H1 (cell line): ENCODE measurements around the gene TAS2R19. TPM values are rescaled to one million over a fixed set of nuclear protein-coding genes. Genes with fewer than 3 reads are reported as not detected.

ENCODE experiments used
- HDAC2 ChIP-seq, 2 experiments: fragments of 300-600 bp in 1 of 2; sonication (generic) in 1 of 2; IDR thresholded peaks; 2 replicates each; pipeline ENCODE4 v1.6.1; 2011 to 2012; ENCODE audit warnings: low read depth in 2 of 2, low read length in 2 of 2, mild to moderate bottlenecking in 2 of 2, moderate library complexity in 2 of 2, borderline replicate concordance in 1 of 2, inconsistent platforms in 1 of 2
- KDM4A ChIP-seq: IDR thresholded peaks from one replicate; pipeline ENCODE4 v1.7.1; 2012; ENCODE audit warnings: low read depth, mild to moderate bottlenecking, moderate library complexity, low read length, inconsistent platforms; ENCODE audit not compliant: severe bottlenecking
- SIN3A ChIP-seq, 2 experiments: IDR thresholded peaks in 1 of 2; conservative IDR thresholded peaks in 1 of 2; 2 replicates each; pipeline ENCODE4 v1.6.1; 2011 to 2012; ENCODE audit warnings: low read length in 2 of 2, improper control_type of control experiment in 1 of 2, low read depth in 1 of 2, mild to moderate bottlenecking in 1 of 2
- TEAD4 ChIP-seq: IDR thresholded peaks from 2 replicates; pipeline ENCODE4 v1.6.1; 2012; ENCODE audit warnings: low read depth, low read length, inconsistent platforms, mixed read lengths
- polyA plus RNA-seq, 7 experiments: library from polyadenylated mRNA; depleted of rRNA in 3 of 7; stranded (reverse) in 5 of 7; unstranded in 2 of 7; fragments of >200 nt in 5 of 7; fragments of 200-250 nt in 2 of 7; gene quantifications; 1 replicate in 5 of 7; 2 replicates in 1 of 7; 4 replicates in 1 of 7; pipeline versions ENCODE4 v1.2.1 to v1.2.3, GENCODE V29; 2011 to 2013; ENCODE audit warnings: missing spikeins in 2 of 7, mixed read lengths in 2 of 7
- total RNA-seq: library from RNA; stranded (reverse); fragmentation: NEBNext Ultra II Directional; extraction: Animal tissue kit (Norgen Biotek cat#: 25700); gene quantifications from 2 replicates; pipeline ENCODE4 v1.2.1, GENCODE V29; 2021
- TF ChIP-seq, protein P1 (sequence below): fragments of 300-600 bp; sonication (generic); IDR thresholded peaks from 2 replicates; pipeline ENCODE4 v1.7.1; 2012; ENCODE audit warnings: low read length, moderate library complexity, mild to moderate bottlenecking, inconsistent platforms; ENCODE audit not compliant: insufficient replicate concordance
- TF ChIP-seq, protein P2 (sequence below): IDR thresholded peaks from 2 replicates; pipeline ENCODE4 v1.6.1; 2012; ENCODE audit warnings: inconsistent platforms

TAS2R19 gene
- total and polyA plus RNA-seq, 2 of the 8 experiments (the other 6 are each of a cell fraction or from before 2014, with no cell fraction given), result 0.97 to 0.99 TPM

DNA sequence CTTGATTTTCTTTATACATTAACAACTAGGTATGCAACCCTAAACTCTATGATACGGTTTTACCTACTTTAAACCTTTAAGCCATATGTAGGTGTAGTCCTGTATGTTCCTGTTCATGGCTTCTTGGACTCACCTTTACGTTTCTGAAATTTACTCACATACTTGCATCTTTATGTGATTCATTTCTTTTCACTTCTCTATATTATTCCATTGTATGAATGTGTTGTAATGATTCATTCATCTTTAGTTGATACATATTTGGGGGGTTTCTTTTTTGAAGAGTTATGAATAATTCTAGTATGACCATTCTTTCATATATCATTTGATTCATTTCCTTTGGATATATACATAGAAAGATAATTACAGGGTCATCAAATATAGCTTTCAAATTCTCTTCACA, 33.3 kb downstream of the TAS2R19 start (continued):
- TF ChIP-seq, protein P1, sequence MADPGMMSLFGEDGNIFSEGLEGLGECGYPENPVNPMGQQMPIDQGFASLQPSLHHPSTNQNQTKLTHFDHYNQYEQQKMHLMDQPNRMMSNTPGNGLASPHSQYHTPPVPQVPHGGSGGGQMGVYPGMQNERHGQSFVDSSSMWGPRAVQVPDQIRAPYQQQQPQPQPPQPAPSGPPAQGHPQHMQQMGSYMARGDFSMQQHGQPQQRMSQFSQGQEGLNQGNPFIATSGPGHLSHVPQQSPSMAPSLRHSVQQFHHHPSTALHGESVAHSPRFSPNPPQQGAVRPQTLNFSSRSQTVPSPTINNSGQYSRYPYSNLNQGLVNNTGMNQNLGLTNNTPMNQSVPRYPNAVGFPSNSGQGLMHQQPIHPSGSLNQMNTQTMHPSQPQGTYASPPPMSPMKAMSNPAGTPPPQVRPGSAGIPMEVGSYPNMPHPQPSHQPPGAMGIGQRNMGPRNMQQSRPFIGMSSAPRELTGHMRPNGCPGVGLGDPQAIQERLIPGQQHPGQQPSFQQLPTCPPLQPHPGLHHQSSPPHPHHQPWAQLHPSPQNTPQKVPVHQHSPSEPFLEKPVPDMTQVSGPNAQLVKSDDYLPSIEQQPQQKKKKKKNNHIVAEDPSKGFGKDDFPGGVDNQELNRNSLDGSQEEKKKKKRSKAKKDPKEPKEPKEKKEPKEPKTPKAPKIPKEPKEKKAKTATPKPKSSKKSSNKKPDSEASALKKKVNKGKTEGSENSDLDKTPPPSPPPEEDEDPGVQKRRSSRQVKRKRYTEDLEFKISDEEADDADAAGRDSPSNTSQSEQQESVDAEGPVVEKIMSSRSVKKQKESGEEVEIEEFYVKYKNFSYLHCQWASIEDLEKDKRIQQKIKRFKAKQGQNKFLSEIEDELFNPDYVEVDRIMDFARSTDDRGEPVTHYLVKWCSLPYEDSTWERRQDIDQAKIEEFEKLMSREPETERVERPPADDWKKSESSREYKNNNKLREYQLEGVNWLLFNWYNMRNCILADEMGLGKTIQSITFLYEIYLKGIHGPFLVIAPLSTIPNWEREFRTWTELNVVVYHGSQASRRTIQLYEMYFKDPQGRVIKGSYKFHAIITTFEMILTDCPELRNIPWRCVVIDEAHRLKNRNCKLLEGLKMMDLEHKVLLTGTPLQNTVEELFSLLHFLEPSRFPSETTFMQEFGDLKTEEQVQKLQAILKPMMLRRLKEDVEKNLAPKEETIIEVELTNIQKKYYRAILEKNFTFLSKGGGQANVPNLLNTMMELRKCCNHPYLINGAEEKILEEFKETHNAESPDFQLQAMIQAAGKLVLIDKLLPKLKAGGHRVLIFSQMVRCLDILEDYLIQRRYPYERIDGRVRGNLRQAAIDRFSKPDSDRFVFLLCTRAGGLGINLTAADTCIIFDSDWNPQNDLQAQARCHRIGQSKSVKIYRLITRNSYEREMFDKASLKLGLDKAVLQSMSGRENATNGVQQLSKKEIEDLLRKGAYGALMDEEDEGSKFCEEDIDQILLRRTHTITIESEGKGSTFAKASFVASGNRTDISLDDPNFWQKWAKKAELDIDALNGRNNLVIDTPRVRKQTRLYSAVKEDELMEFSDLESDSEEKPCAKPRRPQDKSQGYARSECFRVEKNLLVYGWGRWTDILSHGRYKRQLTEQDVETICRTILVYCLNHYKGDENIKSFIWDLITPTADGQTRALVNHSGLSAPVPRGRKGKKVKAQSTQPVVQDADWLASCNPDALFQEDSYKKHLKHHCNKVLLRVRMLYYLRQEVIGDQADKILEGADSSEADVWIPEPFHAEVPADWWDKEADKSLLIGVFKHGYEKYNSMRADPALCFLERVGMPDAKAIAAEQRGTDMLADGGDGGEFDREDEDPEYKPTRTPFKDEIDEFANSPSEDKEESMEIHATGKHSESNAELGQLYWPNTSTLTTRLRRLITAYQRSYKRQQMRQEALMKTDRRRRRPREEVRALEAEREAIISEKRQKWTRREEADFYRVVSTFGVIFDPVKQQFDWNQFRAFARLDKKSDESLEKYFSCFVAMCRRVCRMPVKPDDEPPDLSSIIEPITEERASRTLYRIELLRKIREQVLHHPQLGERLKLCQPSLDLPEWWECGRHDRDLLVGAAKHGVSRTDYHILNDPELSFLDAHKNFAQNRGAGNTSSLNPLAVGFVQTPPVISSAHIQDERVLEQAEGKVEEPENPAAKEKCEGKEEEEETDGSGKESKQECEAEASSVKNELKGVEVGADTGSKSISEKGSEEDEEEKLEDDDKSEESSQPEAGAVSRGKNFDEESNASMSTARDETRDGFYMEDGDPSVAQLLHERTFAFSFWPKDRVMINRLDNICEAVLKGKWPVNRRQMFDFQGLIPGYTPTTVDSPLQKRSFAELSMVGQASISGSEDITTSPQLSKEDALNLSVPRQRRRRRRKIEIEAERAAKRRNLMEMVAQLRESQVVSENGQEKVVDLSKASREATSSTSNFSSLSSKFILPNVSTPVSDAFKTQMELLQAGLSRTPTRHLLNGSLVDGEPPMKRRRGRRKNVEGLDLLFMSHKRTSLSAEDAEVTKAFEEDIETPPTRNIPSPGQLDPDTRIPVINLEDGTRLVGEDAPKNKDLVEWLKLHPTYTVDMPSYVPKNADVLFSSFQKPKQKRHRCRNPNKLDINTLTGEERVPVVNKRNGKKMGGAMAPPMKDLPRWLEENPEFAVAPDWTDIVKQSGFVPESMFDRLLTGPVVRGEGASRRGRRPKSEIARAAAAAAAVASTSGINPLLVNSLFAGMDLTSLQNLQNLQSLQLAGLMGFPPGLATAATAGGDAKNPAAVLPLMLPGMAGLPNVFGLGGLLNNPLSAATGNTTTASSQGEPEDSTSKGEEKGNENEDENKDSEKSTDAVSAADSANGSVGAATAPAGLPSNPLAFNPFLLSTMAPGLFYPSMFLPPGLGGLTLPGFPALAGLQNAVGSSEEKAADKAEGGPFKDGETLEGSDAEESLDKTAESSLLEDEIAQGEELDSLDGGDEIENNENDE, result no peak
- TF ChIP-seq KDM4A (no peak), TEAD4 (no peak), HDAC2 (IDR thresholded peaks at IDR 0.05; ENCODE audit: borderline replicate concordance in 1 of 2, low read depth in 2 of 2, low read length in 2 of 2) (no peak), SIN3A (conservative IDR thresholded peaks at IDR 0.05 in 1 of 2, IDR thresholded peaks at IDR 0.05 in 1 of 2; ENCODE audit: low read depth in 1 of 2, low read length in 2 of 2) (no peak)
- TF ChIP-seq, protein P2, sequence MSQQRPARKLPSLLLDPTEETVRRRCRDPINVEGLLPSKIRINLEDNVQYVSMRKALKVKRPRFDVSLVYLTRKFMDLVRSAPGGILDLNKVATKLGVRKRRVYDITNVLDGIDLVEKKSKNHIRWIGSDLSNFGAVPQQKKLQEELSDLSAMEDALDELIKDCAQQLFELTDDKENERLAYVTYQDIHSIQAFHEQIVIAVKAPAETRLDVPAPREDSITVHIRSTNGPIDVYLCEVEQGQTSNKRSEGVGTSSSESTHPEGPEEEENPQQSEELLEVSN, result no peak
